SW480 (cell line): Measurements from ENCODE around the gene FBLN1.
"Not testable (repeated sequence)": the region's sequence is repeated elsewhere in the genome, so short reads cannot be mapped to it uniquely, and the experiment has no call there.

Experiments used
- DNase-seq: peaks from one replicate; pipeline ENCODE4 v3.0.0-alpha.2; 2016; ENCODE audit warnings: low spot score

The FBLN1 gene

DNA sequence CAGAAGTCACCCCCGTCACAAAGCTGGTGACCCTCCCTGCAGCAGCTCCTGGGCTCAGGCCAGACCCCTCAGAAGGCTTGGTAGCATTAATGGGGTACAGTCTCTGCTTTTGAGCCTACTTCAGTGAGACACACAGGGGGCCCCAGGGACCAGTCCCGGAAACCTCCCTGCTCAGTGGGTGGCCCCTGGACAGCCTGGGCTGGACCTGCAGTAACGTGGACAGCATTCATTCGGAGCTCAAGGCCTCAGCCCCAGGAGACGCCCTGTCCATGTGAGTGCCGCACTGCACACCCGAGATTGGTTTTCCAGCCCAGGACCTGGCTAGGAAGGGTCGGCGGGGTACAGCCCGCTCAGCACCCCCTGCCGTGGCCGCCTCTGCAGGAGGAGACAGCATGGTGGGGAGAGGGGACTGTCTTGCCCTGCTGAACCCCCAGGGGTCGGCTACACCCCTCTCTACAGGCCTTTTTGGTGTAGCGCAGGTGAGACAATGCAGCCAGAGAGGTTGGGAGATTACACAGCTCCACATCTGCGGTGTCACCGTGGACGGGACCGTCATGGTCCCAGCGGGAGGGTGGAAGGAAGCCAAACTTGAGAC is 83.4 kb downstream of the FBLN1 start:
- no peak for DNase-seq

DNA sequence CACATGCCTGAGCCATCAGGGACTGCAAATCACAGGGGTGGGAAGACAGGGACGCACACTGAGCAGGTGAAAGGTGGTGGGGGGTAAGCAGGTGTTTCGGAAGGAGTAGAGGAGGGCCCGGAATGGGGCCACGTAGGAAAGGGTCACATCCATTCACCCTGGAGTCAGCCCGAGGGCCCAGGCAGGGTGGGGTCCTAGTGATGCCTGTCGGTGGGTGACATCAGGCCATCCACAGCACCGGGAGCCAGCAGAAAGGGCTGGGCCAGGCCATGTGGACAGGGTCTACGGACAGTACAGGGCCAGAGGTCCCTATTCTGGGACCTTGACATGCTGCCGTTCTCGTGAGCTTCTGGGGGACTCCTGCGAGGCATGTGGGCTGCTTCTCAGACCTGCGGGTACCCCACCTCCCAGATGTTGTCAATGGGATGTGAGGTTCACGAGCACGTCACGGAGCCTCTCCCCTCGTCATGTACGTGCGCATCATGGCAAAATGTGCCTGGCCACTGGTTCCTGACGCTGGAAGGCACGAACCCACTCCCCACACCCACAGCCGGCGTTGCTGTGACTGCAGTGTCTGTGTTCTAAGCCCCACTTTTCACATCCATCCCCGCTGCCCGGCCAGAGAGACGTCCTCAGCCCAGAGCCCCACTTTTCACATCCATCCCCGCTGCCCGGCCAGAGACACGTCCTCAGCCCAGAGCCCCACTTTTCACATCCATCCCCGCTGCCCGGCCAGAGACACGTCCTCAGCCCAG is 84.1 kb downstream of the FBLN1 start:
- no peak for DNase-seq

DNA sequence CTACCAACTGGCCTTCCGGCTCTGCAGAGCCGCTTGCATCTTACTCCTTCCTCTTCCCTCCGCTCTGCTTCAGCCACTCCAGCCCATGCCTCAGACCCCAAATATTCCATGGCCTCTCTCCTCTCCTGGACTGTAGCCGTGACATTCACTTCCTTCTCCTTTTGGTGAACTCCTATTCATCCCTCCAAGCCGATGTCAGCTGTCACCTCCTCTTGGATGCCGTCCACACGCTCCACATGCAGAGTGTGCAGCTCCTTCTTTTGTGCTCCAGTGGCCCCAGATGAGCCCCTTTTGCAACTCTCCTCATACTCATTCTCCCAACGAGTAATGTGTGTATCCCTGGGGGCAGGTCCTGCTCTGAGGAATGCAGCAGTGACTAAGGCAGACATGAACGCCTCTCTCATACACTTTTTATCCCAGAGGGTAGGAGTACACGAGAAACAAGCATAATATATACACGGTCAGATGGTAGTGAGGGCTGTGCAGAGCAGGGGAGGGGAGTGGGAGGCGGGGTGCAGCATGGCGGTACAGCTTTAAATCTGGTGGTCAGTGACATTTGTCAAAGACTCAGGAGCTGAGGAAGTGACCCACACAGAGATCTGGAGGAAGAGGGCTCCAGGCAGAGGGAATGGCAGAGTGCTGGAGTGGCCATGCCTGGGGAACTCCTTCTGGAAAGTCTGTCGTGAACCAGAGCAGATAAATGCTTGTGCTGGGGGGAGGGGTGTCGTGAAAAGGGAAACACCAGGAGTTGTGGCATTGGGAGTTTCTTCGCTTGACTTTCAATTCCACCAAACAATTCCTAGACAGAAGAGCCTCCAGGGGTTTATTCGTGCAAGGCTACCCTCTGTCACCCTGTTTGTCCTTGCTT is 85.2 kb downstream of the FBLN1 start:
- no peak for DNase-seq

DNA sequence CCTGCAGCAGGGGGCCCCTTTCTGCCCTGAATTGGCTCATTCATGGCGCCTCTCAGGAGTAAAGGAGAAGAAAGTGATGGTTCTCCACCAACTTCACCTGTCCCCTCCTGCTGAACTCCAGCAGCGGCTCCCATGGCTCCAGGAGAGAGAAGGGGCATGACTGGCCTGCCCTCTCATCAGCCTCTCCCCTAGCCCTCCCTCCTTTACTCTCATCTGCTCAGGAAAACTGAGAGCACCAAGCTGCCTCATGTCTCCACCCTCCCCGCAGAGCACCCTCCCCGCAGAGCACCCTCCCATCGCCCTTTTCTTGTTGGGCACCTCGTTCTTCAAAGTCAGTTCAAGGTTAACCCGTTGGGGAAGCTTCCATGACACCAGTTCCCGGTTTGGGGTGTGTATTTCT is 86.9 kb downstream of the FBLN1 start:
- DNase-seq = no peak

DNA sequence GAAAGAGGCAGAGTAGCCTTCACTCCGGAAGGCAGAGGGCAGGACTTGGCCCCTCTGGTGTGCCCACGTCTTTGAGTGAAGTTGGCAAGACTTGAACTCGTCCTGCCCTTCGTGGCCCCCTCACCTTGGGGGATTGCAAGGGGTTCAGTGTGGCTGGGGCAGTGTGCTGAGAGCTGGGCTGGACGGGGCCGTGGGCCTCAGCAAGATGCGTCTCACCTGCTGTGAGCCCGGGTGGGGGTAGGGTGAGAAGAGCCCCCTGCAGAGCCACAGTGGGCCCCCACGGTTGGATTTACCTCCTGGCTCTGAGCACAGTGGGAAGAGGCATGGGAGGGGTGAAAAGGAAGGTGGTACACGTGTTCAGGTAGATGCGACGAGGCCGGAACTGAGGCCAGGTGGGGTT is 87.6 kb downstream of the FBLN1 start:
- DNase-seq = no peak

DNA sequence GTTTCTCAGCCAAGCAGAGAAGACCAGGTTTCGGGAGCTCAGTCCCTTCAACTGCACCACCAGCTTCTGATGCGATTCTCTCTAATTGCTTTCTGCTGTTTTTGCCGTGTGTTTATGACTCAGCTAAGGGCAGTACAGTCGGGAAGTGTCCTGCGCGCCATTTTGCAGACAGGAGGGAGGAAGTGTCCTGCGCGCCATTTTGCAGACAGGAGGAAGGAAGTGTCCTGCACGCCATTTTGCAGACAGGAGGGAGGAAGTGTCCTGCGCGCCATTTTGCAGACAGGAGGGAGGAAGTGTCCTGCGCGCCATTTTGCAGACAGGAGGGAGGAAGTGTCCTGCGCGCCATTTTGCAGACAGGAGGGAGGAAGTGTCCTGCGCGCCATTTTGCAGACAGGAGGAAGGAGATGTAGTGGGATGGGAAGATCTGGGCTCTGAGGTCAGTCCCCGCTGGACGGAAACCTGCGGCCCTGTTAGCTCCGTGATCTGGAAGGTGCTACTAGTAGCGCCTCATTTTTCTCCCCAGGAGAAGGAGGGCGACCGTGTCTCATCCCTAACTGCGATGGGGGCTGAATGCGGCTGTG is 89.0 kb downstream of the FBLN1 start:
- not testable (repeated sequence) for DNase-seq

DNA sequence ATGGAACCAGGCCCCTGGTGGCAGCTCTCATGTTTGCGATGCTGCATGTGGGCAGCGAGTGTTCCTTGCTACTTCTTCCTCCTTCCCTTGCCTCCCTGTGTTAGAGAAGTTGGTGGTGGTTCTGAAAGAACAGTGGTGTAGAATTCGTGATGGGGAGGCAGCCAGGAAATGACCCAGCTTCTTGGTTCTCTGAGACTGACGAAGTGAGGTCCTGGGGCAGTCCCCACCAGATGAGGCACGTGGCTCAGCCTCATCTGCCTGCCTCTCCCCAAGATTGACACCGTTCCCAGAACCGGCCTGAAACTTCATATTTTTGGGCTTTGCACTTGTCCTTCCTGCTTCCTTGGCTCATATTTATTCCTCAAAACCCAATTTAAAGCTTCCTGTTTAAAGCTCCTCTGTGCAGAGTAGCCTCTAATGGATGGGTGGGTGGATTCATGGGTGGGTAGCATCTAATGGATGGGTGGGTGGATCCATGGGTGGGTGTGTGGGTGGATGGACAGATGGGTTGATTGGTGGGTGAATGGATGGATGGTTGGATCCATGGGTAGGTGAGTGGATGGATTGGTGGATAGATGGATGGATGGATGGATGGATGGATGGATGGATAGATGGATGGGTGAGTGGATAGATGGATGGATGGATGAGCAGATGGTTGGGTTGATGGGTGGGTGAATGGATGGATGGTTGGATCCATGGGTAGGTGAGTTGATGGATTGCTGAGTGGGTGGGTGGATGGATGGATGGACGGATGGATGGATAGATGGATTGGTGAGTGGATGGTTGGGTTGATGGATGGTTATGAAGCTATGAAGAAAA is 91.6 kb downstream of the FBLN1 start:
- no peak for DNase-seq

DNA sequence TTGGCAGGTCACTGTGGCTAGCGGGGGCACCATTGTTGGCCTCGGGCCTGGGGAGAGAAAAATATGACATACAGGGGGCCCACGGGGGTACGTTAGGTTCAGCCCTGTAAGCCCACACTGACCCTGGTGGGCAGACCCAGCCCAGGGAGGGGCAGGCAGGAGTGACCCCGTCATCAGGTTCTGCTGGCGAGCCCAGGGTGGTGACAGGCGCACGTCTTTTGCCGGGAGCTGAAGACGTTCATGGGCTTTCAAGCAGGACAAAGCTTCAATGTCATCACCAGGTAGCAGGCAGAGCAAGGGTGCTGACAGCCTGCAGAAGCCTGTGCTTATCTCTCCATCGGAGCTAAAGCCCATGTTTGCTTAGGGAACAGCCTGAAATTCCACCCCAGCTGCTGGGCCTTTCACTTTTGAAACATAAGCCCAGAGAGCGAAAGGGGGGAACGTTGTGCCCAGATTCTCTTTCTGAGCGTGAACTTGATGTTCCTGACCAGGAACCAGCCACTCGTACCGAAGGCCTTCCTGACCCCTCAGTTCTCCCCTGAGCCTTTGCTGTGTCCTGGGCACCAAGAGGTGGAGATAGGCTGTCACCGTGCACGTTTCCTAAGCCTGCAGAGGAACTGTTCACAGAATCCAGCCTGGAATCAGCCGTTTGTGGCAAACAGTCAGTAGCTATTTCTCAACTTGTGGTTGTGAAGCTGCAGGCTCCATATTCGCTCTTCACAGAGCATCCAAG is 94.9 kb downstream of the FBLN1 start:
- no peak for DNase-seq

DNA sequence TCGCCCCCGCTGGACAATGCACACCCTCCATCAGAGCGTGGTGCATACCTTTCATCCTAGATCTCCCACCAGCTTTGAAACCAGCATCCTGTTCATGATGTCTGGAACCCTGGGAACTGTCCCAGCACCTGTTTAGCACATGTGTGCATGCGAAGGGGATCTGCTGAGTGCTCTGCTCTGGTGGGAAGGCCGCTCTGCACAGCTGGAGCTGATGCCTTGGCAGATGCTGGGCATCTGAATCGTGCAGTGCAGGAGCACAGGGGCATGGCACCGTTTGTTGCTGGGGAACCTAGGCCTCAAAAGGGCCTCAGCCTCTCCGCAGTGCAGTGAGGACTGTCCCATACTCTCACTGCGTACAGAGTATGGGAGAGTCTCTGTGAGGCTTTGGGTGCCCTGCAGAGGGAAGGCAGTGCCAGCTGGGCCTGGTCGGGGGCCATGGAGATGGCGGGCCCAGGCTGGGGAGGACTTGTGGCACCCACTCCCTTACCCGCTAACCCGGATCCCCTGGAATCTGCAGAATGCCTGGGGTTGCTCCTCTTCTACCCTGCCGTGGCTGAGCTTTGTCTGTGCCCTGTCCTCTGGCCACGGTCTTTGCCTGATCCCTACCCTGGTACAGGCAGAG is 96.0 kb downstream of the FBLN1 start:
- DNase-seq = no peak

DNA sequence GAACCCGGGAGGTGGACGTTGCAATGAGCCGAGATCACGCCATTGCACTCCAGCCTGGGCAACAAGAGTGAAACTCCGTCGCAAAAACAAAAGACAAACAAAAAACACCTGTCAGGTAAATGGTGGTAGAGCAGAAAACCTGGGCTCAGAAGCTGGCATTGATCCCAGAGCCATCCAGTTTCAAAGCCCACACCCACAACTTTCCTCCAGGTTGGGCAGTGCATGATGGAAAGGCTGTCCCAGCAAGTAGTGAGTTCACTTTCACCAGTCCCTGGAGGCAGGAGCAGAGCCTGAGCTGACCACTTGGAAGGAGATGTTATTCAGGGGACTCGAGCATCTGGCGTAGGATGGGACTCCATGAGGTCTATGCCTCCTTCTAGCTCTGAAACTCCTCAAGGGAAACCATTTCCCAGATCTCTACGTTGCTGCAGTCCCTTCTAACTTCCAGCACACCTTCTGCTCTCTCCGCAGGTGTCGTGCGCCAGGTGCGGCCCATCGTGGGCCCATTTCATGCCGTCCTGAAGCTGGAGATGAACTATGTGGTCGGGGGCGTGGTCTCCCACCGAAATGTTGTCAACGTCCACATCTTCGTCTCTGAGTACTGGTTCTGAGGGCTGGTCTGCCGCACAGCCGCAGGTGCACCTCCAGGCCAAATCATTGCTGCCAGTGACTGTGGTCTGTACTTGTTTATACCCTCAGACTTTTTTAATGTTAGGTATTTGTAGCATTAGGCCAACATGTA is 97.3 kb downstream of the FBLN1 start:
- no peak for DNase-seq

DNA sequence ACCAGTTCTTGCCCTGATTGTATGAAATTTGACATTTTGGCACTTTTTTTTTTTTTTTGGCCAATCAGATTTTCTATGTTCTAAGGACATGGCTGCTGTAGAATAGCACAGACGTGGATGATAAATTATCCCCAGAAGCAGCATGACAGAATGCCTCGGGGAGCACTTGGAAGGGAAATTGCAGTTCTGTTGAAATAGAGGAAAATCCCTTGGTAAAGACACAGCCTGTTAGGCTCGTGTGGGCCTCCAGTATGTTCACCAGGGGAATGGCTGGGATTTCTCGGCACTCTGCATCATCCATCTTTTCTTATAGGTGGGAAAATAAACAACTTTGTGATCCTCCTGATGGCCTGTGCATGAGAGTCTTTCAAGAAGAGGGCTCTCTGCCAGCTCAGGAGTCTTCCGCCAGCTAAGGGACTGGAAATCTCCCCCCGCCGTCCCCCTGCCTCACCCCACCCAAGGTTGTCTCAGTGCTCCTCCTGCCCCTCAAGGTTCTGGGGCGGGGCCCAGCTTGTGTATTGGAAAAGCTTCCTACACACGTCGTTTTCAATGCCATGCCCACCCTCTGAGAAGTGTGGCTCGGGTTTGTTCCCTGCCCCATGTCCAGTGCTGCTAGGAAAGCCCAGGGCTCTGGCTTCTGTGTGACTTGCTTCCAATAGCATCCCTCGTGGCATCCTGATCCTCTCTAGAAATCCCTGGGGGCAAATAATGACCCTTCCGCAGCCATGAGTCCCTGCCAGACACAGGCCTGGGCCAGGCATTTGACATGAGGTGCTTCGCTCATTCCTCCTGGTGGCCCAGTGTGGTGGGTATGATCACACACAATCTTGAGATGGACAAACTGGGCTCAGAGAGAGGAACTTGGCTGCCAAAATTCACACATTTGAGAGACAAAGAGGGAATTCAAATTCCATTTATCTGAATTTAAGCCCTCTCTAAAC is 98.4 kb downstream of the FBLN1 start:
- no peak for DNase-seq

DNA sequence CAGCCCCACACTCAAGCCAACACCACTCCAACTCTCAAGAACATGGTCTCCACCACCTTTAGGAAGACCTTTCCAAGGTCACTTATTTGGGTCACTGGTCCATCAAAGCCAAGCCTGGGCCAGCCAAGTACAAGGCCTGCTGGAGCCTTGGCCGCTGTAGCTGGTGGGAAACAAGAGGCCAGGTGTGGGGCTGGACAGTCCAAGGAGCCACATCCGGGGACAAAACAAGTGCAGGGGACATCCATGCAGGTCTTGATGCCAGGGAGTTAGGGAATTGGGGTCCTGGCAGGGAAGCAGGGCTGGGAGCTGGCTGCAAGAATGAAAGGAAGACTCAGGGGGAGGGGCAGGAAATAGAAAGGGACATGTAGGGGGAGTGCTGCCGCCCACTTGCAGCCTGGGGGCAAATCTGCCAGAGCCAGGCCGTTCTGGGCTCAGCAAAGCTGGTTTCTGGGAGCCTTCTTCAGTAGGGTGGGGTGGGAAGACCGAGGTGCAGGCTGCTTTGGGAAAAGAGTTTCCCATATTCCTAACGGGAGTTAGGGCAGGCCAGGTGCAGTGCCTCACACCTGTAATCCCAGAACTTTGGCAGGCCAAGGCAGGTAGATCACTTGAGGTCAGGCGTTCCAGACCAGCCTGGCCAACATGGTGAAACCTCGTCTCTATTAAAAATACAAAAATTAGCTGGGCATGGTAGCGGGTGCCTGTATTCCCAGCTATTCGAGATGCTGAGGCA is 99.5 kb downstream of the FBLN1 start:
- no peak for DNase-seq

DNA sequence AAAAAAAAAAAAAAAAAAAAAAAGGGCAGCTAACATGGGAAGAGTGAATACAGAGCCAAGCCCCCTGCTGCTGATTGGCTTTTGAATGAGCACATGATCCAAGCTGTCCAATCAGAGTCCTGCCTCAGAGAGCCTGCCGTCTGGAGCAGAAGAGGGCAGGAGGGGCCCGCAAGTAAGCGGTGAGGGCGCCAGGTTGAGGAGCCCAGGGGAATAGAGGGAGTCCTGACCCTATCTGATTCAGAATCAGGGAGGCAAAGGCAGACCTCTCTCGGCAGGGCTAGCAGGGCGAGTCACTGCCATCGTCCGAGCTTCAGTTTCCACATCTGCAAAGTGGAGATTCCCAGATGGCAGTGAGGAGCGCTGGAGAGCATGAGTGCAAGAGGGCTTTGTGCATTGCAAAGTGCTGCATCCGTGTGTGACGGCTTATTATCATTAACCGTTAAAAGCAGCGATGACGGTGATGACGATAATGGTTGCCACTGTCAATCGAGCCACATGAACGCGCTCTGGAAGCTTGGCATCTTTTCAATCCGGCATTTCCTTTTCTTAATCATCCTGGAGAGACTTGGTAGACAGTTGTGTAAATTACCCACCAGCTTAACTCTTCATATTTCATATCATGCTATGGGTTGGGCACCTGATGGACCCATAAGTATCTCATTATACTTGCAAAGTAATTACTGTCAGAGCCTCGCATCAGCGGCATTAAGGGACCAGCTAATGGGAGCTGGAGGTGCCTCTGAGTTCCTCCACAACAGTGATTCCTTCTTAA is 100.3 kb downstream of the FBLN1 start:
- peak; percentile 48 for DNase-seq

DNA sequence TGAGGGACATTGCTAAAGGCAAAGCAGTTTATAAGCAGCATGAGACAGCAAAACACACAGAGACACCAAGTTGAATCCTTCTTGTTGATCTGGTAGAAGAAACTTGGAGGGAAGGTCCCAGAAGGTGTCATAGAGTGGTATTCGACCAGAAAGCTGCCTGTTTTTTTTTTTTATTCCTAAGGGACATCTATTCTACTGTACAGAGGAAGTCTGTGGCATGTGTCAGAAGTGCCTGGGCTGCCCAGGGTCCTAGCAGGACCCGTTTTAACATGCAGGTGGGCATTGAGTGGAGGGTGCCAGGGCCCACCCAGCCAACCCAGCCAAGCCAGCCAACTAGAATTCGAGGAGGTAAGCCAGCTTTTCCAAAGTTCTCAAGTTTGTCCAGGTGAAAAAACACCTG is 100.9 kb downstream of the FBLN1 start:
- DNase-seq = no peak

DNA sequence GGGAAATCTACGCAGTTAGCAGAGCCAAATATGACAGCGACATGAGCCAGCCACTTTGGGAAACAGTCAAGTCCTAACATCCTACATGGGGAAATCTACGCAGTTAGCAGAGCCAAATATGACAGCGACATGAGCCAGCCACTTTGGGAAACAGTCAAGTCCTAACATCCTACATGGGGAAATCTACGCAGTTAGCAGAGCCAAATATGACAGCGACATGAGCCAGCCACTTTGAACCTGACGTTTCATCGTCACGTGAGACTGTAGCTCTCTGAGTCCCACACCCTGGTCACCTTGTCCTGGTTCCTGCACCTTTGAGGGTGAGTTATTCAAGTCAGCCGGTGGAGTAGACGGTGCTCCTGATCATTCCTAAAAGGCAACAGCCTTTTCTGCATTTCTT is 105.4 kb downstream of the FBLN1 start:
- DNase-seq = not testable (repeated sequence)

DNA sequence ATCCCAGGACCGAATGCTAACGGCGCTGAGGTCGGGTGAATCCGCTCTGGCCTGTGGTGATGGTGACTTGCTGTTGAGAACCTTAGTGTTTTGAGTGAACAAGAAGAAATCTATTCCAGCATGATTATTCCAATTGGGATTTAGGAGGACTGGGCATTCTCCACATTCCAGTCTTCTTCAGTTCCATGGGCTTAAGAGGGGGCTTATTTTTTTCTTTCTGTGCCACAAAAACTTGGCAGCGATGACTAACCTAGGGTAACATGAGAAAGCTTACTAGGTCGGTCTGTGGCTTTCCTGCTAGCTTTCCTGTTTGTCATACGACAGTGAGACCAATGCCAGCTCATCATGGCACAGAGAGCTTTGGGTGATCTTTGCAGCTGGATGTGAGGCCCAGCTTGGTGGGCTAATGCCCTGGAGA is 106.1 kb downstream of the FBLN1 start:
- peak; percentile 69 for DNase-seq

DNA sequence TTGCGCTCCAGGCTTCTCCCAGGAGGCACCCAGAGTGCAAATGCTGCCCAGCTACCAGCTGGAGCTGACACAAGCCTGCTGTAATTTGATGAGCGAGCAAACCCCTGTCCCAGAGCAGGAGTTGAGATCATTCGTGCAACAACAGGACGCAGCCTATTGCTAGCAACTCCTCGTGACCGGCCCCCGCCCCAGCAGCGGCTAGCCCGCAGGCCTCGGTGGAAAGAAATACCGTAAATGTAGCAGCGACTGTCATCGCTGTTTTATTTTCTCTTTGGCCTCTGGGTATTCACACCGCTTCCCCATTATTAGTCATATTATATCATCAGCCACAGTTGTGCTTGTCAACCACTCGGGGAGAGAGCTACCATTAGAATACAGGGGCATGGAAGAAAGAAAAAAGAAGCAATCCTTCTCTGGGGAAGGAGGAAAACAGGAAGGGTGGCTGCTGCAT is 109.8 kb downstream of the FBLN1 start:
- no peak for DNase-seq
